SU-DHL-6 (cell line): ENCODE results near the gene DBF4B.

Source experiments
- CTCF ChIP-seq: fragments of 200-600 bp; sonication (generic); IDR thresholded peaks from one replicate; pipeline ENCODE4 v1.5.1; 2017; ENCODE audit warnings: antibody characterized with exemption, mild to moderate bottlenecking, low read length, moderate library complexity; ENCODE audit not compliant: insufficient read depth, poor library complexity, severe bottlenecking
- EZH2phosphoT487 ChIP-seq: fragments of 200-600 bp; sonication (generic), shearing (Covaris generic); conservative IDR thresholded peaks from 2 replicates; pipeline ENCODE4 v1.6.1; 2018; ENCODE audit warnings: mild to moderate bottlenecking, antibody characterized with exemption, low read length, moderate library complexity, mixed read lengths

DNA sequence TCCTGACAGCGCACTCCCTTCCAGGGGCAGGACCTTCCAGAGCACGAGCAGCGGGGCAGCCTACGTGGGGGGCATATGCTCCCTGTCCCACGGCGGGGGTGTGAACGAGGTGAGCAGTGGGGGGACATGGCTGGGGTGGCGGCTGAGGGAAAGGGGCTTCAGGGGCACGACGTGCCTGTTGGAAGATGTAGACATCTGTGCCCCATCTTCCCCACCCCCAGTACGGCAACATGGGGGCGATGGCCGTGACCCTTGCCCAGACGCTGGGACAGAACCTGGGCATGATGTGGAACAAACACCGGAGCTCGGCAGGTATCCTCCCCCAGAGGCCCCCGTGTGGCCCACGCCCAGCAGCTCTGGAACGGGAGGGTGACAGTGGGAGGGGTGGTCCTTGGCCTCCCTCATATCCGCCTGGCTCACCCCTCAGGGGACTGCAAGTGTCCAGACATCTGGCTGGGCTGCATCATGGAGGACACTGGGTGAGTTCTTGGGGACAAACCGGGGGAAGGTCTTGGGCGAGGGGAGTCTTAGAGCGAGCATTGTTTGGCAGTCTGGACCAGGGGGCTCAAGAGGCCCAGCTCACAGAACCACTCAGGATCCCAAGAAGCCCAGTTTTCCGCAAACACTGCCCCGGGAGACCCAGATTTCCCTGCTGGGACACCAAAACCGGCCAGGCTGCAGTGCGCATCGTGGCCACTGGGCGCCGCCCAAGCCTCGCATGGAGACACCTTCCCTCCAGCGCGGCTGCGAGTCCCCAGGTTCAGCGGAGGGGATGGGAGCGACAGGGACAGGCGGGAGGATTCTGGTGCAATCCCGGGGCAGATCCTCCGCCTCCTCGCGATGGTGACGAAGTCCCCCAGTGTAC lies 66.0 kb downstream of the DBF4B start:
- TF ChIP-seq CTCF, result peak; percentile 95
- no peak for TF ChIP-seq EZH2phosphoT487
